Stimulated activated CD4-positive, alpha-beta T cell treated with anti-CD3 and anti-CD28 coated beads, Interleukin-2, amount 100 ng/mL, for 4 hours (primary cell): ENCODE measurements around the gene RSAD1.
A peak's percentile ranks its signal among the peaks of the same experiment; 100 is the strongest.

Experiments
- DNase-seq: peaks from one replicate; pipeline ENCODE4 v3.0.0-alpha.2; 2020; ENCODE audit warnings: low read depth

The RSAD1 gene

DNA sequence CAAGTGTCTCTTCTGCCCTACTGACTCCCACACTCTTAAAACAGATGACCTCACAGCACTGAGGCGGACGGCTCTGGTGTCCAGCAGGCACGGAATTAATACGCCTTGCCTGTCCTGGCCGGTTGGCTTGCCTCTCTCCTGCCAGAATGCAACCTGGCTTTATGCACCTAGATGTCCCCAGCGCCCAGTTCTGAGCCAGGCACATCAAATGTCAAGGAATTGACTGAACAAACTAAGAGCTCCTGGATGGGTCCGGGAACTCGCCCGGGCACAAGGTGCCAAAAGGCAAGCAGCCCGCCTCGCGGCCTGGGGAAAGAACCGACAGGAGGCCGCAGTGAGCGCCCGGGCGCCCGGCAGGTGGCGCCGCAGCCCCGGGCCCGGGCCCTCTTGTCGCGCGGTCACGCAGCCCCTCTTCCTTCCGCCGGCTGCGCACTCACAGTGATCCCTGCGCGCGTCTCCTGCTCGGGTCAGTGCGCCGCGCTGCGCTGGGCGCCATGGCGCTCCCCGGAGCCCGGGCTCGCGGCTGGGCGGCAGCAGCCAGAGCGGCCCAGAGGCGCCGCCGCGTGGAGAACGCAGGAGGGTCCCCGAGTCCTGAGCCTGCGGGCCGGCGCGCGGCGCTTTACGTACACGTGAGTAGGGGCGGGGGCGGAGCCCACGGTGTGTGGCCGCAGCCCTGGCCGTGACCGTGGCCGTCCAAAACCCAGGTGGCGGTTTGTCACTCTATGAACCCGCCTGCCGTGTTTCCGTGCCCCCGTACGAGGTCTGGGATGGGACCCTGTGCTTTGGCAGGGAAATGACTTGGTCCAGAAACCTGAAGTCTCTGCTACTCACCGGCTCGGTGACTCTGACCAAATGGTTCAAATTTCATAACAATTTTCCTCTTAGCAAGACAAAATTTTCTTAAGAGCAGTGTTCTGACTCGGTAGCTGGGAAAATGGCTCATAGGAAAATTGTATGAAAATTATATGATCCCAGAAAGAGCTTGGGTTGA lies at the start of gene RSAD1:
RSAD1 (plus strand) TSS at position 470 of the 991 bp plus-strand sequence; CDS start at position 495, 25 bp downstream.
- peak; percentile 75 for DNase-seq

DNA sequence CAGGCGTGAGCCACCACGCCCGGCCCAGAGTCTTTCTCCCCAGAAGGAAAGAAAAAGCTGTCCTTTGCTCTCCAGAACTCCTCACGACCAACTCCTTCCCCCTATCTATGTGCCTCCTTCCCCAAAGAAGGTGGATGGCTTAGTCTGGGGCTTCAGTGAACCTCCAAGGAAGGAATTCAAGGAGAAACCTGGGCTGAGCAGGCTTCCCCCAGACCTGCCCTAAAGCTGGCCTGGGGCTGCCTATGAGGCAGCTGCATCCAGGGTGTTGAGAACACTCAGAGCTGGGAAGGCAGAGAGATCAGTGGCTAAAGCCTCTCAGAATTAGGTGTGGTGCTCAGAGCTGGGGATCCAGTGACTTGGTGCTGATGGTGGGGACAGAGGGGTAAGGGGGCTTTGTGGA lies 48.9 kb upstream of the RSAD1 start:
- DNase-seq = no peak

DNA sequence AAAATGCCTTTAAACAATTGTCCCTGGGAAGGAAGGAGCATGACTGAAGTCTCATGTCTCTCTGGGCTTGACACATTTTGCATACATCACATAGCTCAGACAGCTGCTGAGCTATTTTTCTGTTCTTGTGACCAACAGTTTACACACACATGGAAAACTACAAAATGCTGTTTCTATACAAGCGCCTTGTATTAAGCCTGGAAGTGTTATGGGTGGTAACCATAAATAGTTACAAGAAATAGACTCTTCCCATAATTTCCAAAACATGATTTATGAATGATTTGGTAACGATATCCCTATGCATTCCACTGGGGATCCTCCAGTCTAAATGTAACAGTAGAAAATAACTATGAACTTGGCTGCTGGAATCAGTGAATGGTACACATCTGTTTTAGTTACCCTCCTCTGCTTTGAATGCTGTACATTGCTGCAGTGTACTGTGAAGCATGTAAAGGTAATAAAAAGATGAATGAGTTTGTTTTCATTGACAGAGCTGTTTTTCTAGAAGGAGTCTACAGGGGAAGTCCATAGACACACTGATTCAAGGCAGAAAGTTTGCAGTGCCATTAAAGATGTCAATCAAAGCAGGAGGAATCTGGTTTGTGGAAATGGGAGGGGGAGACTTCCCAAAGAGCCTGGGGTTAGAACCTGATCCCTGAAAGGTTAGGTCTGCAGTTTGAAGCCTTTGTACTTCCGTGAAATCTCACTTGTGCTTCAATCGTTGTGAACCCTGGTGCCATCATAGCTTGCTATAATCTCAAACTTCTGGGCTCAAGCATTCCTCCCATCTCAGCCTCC lies 47.6 kb upstream of the RSAD1 start:
- DNase-seq = no peak

DNA sequence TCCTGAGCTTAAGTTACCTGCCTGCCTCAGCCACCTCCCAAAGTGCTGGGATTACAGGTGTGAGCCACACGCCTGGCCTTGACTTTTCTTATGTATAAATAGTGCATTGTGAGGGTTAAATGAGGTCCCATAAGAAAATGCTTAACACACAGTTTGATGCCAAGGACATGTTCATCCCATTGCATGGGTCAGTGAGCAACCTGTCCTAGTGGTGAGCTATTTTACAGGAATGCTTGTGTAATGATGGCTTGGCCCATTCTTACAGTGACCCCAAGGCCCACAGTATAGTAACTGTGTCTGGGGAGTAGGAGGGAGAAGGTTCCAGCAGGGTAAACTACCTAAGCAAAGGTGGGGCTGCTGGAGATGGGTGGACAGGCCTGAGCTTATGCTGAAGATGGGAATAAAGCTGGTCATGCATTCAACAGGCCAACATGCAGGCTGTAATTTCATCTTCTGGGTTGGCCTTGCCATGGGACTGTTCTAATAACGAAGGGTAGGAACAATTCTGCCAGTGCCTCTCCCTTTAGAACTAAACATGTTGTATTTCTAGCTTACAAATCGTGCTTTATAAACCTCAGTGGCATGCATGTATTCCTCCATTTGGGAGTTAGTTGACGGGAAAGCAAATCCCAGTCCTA lies 46.4 kb upstream of the RSAD1 start:
- no peak for DNase-seq

DNA sequence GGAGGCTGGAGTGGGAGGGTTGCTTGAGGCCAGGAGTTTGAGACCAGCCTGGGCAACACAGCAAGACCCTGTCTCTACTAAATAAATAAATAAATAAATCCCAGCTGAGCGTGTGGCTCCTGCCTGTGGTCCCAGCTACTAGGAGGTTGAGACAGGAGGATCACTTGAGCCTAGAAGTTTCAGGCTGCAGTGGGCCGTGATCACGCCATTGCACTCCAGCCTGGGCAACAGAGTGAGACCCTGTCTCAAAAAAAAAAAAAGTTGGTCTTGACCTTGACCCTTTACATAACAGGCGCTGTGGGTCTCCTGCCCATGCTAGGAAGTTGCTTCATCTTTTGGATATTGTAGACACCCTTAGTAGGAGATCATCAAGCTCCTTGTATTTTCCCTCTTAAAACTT lies 41.3 kb upstream of the RSAD1 start:
- no peak for DNase-seq

DNA sequence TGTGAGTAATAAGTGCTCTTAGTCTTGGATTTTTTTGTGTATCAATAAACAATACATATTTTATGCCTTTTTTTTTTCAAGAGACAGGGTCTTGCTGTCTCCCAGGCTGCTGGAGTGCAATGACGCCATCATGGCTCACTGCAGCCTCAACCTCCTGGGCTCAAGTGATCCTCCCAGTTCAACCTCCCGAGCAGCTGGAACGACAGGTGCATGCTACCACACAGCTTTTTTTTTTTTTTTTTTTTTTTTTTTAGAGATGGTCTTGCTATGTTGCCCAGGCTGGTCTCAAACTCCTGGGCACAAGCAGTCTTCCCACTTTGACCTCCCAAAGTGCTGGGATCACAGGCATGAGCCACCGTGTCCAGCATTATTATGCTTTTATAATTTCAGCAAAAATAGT lies 39.7 kb upstream of the RSAD1 start:
- DNase-seq = no peak

DNA sequence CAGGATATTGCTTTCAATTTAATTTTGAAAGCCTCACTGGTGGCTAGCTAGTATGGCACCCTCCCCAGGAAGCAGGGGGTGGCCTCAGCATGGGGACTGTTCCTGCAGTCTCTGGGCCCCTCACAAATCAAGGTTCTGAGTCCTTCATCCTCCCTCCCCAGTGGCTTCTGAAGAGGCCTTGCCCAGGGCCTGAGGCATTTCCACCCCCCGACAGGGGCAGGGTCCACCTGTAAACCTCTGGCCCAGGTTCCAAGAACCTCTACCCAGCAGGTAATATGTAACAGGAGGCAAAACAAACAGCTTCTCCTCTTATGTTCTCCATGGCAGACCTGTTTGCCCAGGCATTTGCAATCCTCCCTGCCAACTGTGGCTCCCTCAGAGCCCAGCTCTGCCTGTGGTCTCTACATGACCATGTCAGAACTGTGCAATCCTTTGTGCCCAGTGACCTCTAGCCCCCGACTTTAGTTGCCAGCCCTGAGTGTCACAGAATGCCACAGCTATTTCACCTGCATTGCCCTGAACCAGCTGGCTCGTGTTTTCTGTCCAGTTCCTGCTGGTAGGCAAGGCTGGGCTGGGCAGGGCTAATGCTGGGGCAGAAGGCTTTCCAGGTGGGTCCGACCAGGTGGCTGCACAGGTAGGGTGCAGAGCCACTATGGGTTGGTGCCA lies 38.4 kb upstream of the RSAD1 start:
- DNase-seq = no peak

DNA sequence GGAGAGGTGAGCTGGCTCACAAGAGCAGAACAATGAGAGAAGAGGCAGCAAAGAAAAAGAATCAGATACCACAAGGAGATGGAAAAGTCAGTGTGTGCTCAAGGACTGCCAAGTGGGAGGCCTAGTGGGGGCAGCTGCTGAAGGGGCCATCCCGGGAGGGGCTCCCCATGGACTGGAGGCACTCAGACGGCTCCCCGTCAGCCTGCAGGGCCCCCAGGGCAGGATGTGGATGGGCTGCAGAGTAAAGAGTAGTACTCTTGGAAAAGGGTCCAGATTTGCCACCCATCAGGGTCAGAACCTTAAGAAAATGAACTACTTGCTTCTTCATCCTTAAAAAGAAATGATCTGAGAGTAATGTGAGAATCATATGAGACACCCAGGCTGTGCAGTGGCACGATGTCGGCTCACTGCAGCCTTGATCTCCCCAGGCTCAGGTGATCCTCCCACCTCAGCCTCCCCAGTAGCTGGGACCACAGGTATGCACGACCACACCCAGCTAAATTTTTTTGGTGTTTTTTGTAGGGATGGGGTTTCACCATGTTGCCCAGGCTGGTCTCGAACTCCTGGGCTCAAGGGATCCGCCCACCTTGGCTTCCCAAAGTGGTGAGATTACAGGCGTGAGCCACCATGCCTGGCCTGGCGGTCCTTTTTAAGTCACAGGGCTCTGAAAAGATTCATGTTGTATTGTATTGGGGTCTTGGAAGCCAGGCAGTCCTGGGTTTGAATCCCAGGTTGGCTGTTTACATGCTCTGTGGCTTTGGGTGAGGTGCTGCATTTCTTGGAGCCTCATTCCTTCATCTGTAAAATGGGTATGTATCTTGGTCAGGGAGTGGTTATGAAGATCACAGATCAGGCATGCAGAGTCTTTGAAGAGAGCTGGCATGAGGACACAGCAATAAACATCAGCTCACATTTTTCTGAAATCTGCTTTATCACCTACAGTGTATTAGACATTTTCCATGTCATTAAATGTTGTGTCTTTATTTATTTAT lies 37.5 kb upstream of the RSAD1 start:
- DNase-seq = no peak

DNA sequence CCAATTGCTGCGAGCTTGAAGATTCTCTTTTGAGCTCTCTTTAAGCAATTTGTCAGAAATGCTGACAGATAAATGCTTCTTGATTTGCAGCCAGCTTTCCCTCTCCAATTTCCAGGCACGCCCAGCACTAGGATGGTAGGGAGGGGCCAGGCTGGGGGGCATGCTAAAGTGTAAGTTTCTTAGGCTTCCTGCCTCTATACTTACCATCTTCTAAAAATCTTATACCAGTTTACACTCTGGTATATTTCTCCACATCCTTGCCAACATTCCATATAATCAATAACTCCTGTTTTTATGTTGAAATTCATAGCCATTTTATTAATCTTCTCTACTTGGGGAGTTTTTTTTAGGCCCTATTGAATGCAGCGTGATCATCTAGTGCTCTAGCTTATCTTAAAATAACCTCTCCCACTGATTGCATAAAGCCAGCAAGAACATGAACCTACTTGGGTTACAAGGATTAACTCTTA lies 35.1 kb upstream of the RSAD1 start:
- no peak for DNase-seq

DNA sequence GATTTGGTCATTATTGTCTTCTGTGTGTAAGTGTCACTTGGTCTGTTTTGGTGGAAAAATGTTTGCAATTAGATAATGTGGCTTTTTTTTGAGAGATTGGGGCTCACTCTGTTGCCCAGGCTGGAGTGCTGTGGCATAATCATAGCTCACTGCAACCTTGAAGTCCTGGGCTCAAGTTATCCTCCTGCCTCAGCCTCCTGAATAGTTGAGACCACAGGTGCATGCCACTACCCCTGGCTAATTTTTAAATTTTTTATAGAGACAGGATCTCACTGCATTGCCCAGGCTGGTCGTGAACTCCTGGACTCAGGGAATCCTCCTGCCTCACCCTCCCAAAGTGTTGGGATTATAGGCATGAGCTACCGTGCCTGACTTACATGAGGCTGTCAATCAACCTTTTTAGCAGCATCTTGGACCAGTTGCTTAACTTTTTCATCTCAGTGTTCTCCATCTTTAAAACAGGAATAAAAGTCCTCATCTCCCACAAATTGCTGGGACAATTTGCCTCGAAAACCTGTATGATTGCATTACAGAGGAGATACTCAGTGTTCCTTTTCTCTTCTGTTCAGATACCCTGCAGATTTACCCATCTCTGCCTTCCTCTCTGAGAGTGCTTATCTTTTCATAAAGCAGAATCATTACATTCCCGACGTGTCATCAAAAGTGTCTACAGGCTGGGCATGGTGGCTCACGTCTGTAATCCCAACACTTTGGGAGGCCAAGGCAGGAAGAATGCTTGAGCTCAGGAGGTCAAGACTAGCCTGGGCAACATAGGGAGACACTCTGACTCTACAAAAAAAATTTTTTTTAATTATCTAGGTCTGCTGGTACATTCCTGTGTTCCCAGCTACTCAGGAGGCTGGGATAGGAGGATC lies 33.6 kb upstream of the RSAD1 start:
- DNase-seq = no peak

DNA sequence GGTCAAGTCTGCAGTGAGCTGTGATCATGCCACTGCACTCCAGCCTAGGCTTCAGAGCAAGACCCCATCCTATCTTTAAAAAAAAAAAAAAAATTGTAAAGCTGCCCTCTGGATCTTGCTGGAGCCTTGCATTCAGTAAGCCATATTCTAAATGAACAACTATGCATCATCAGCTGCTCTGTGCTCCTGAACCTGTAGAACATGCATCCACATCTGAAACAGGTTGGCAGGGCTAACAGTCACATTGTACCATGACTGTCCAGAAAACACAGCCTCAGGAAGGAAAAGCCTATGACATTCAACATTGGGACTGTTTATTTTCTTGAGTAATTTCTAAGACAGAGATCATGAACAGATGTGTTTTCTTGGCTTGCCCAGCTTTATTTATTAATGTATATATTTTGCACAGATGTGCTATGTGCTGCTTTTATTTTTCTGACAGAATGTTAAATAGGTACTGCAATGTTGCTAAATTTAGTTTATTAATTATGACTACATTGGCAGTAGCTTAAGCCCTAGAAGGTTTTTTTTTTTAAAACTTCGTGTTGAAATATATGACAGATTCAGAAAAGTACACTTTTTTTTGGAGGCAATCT lies 32.8 kb upstream of the RSAD1 start:
- DNase-seq = no peak

DNA sequence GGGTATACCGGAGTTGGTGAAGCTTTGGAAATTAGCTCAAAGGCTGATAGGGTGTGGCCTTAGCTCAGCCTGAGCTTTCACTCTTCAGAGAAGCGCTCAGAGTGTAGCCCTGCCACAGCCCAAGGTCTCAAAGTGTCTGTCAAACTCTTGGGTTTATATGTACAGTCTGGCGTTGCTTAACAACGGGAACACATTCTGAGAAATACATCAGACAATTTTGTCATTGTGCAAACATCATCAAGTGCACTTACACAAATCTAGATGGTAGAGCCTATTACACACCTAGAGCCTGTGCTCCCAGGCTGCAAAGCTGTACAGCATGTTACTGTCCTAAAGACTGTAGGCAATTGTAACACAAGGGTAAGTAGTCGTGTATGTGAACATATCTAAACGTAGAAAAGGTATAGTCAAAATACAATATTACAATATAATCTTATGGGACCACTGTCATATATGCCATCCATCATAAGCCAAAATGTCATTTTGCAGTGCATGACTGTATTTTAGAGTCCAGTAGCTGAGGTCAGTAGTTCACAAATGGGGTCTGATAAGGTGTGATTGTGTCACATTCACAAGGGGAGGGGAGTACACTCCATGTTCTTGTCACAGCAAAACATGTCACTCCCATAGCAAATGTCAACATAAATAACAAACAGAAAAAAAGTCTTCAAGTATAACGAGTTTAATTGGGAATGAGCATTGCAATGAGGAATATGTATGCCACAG lies 30.6 kb upstream of the RSAD1 start:
- DNase-seq = no peak

DNA sequence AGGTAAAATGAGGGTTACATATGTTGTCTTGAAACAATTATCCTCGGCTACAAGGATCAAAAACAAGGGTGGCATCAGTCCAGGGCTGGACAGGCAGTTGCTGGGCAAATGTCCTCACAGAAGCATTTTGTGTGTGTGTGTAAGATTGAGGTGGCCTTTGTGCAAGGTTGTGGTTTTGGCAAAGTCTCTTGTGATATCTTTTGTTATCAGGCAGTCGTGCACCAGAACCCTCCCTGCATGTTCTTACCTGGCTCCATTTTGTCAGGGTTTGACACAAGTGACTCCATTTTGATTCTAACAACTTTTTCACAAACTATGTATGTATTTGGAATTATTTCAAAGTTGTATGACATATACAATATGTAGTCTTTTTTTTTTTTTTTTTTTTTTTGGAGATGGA lies 30.0 kb upstream of the RSAD1 start:
- DNase-seq = no peak

DNA sequence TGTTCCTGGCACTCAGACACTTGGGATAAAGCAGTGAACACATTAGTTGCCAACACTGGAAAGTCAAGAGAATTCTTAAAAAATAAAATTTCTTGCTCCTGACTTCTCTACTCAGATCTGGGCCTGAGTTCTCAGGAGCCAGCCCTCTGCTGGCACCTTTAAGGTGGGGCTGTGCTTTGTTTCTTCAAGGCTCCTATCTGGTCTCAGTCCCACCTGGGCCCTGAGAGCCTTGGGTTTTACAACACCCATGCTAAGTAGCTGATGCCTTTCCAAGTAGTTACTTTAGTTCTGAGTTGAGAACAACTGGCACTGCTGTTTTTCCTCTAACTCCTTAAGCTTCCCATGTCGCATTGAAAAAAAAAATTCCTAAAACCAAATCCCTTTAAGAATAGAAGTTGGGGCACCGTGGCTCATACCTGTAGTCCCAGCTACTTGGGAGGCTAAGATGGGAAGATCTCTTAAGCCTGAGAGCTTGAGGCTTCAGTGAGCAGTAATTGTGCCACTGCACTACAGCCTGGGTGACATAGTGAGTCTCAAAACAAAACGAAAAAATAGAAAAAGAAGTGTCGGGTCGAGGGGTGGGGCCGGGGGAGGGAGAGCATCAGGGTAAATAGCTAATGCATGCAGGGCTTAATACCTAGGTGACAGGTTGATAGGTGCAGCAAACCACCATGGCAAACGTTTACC lies 26.6 kb upstream of the RSAD1 start:
- DNase-seq = no peak

DNA sequence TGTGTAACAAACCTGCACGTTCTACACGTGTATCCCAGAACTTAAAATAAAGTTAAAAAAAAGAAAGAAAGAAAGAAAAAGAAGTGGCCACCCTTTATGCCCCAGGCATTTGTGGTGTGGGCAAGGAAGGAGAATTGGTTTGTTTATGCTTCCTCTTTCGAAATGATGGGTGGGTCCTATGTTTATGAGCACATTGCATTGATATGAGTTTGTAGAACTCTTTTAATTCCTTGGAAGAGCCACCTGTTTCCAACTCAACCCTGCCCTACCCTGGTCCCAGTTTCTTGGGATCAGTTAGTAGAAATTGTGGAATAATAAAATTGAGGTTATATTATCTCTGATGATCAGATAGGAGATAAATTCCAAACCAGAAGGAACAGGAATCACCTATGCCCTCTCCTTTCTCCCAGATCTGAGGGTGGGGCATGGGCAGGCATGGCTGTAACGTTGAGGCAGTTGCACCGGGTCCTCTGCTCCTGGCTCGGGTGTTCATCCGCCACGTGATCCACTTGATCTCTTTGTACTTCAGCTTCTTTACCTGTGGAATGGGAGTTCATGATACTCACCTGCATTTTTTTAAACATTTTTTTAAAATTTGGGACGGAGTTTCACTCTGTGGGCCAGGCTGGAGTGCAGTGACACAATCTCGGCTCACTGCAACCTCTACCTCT lies 25.9 kb upstream of the RSAD1 start:
- no peak for DNase-seq

DNA sequence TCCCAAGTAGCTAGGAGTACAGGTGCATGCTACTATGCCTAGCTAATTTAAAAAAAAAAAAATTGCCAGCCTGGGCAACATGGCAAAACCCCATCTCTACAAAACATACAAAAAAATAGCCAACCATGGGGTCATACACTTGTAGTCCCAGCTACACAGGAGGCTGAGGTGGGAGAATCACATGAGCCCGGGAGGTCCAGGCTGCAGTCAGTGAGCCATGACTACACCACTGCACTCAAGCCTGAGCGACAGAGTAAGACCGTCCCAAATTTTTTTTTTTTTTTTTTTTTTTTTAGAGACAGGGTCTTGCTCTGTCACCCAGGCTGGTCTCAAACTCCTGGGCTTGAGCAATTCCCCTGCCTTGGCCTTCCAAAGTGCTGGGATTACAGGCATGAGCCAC lies 24.8 kb upstream of the RSAD1 start:
- no peak for DNase-seq

DNA sequence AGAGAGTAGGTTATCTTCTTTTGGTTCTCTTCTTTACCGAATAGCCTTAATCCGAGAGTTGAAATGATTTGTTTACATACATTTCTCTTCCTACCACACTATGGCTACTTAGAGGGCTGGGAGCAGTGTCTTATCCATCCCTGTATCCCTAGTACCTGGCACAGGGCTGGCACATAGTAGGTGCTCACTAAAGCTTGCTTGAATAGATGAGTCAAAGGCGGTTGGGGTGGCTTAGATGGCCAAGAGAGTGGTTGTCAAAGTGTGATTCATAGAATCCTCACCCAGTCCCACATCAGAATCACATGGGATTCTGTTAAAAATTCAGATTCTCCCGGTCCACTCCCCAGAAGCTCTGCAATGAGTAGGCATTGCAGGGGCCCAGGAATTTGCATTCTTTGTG lies 21.0 kb upstream of the RSAD1 start:
- DNase-seq = no peak
